Stimulated activated CD8-positive, alpha-beta memory T cell treated with anti-CD3 and anti-CD28 coated beads, Interleukin-12 subunit alpha, Interleukin-12 subunit beta, amount 100 ng/mL, for 24 hours (primary cell): ENCODE results near the gene RFPL4A.

ENCODE experiments used
- DNase-seq: peaks from one replicate; pipeline ENCODE4 v3.0.0-alpha.2; 2020; ENCODE audit errors: extremely low read depth

RFPL4A gene

DNA sequence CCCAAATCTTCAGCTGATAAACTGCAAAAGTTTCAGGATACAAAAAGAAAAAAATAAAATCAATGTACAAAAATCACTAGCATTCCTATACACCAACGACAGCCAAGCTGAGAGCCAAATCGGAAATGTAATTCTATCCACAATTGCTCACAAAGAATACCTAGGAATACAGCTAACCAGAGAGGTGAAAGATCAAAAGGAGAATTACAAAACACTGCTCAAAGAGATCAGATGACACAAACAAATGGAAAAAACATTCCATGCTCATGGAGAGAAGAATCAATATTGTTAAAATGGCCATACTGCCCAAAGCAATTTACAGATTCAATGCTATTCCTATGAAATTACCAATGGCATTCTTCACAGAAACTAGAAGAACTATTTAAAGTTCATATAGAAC lies 43.4 kb downstream of the RFPL4A start:
- DNase-seq: no peak

GRCh38 chr19:55809381-55810058 lies 50.6 kb downstream of the RFPL4A start:
- no peak for DNase-seq

DNA sequence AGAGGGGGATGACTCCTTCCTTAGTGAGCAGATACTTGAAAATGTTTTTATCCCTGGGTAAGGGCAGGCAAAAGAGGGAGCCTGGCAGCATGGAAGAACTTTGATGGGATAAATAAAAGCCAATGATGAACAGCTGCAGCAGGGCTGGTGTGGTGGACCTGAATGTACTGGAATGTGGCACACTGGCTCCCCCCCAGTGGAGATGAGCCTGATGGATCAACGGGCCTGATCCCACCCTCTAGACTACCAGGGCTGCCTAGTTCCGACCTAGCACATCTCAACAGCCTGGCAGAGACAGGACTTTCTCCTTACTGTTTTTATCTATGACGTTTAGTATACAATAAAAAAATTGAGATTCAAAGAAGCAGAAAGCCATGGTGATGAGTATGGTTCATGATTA lies 52.4 kb downstream of the RFPL4A start:
- DNase-seq: no peak

GRCh38 chr19:55812449-55812848 lies 53.6 kb downstream of the RFPL4A start:
- no peak for DNase-seq
